ENCODE data around the gene DCAF5.
"Not testable (repeated sequence)": the region's sequence is repeated elsewhere in the genome, so short reads cannot be mapped to it uniquely, and the experiment has no call there.

Gene DCAF5

GRCh38 chr14:69068744-69069421 is 84.0 kb downstream of the DCAF5 start:
- DNase-seq (ENCODE audit: low read depth in 3 of 3): no peak

GRCh38 chr14:69066396-69067171 is 86.3 kb downstream of the DCAF5 start:
- no peak for DNase-seq (ENCODE audit: low read depth in 3 of 3)

- DNase-seq (ENCODE audit: low read depth in 3 of 3): not testable (repeated sequence)
Observed at GRCh38 chr14:69065934-69066333, 87.0 kb downstream of the DCAF5 start.

- no peak for DNase-seq (ENCODE audit: low read depth in 3 of 3)
Observed at GRCh38 chr14:69064596-69064995, 88.3 kb downstream of the DCAF5 start.

GRCh38 chr14:69059658-69060623 is 93.0 kb downstream of the DCAF5 start:
- no peak for DNase-seq (ENCODE audit: low read depth in 3 of 3)

GRCh38 chr14:69055999-69056788 is 96.7 kb downstream of the DCAF5 start:
- no peak for DNase-seq (ENCODE audit: low read depth in 3 of 3)

- DNase-seq (ENCODE audit: low read depth in 3 of 3): no peak
Observed at GRCh38 chr14:69055125-69055524, 97.8 kb downstream of the DCAF5 start.

- DNase-seq (ENCODE audit: low read depth in 3 of 3): no peak
Observed at GRCh38 chr14:69054030-69054429, 98.9 kb downstream of the DCAF5 start.

GRCh38 chr14:69052181-69052601 is 100.7 kb downstream of the DCAF5 start:
- no peak for DNase-seq (ENCODE audit: low read depth in 3 of 3)

- no peak for DNase-seq (ENCODE audit: low read depth in 3 of 3)
Observed at GRCh38 chr14:69050240-69051184, 102.4 kb downstream of the DCAF5 start.

- DNase-seq (ENCODE audit: low read depth in 3 of 3): no peak
Observed at GRCh38 chr14:69049675-69050074, 103.2 kb downstream of the DCAF5 start.

GRCh38 chr14:69048456-69048855 is 104.5 kb downstream of the DCAF5 start:
- DNase-seq (ENCODE audit: low read depth in 3 of 3): no peak

- no peak for DNase-seq (ENCODE audit: low read depth in 3 of 3)
Observed at GRCh38 chr14:69047255-69047654, 105.7 kb downstream of the DCAF5 start.

GRCh38 chr14:69046476-69046860 is 106.5 kb downstream of the DCAF5 start:
- DNase-seq (ENCODE audit: low read depth in 3 of 3): no peak

- no peak for DNase-seq (ENCODE audit: low read depth in 3 of 3)
Observed at GRCh38 chr14:69045857-69046475, 107.0 kb downstream of the DCAF5 start.

GRCh38 chr14:69044965-69045555 is 107.9 kb downstream of the DCAF5 start:
- no peak for DNase-seq (ENCODE audit: low read depth in 3 of 3)

GRCh38 chr14:69044296-69044695 is 108.6 kb downstream of the DCAF5 start:
- DNase-seq (ENCODE audit: low read depth in 3 of 3): no peak

GRCh38 chr14:69043596-69044260 is 109.2 kb downstream of the DCAF5 start:
- no peak for DNase-seq (ENCODE audit: low read depth in 3 of 3)
